HG02884 (cell line): ENCODE data around the gene EXOSC2.

Experiments
- ATAC-seq: cut with Tn5 transposase; IDR thresholded peaks from one replicate; pipeline ENCODE4 v1.9.1; 2021; ENCODE audit warnings: mild to moderate bottlenecking, moderate library complexity; ENCODE audit not compliant: unreplicated experiment

Gene EXOSC2

DNA sequence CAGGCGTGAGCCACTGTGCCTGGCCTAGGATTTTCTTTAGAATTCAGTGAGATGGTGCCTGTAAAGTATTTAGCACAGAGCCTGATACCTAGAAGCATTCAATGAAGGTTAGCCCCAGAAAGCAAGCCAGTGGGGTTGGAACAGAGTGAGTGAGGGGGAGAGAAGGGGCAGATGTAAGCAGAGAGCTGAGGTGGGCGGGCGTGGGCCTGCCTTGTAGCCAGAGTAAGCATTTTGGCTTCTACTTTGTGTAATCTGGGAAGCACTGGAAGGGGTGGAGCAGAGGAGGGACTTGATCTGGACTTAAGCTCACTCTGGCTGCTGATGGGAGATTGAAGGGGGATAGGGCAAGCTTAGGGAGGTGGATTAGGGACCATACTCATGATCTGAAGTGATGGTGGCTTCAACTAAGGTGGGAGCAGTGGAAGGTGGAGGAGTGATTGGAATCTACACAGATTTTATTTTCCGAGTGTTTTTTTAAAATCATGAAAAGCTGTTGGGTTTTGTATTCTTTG lies 2.6 kb downstream of the EXOSC2 start:
- no peak for ATAC-seq

DNA sequence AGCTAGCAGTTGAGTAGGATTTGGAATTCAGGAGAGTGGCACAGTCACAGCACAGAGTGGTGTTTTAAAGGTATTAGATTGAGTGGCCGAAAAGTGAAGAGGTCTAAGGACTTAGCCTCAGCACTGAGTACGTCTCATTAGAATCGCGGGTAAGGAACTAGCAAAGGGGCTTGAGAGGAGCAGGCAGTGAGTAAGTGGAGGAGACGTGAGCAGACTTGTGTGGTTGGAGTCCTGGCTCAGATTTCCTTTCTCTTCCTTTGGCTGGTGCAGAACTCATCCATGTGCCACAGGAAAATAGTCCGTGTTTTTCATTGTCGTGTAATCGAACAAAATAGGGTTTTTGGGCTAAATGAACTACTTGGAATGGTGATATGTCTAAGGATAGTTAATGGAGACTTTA lies 3.4 kb downstream of the EXOSC2 start:
- no peak for ATAC-seq

DNA sequence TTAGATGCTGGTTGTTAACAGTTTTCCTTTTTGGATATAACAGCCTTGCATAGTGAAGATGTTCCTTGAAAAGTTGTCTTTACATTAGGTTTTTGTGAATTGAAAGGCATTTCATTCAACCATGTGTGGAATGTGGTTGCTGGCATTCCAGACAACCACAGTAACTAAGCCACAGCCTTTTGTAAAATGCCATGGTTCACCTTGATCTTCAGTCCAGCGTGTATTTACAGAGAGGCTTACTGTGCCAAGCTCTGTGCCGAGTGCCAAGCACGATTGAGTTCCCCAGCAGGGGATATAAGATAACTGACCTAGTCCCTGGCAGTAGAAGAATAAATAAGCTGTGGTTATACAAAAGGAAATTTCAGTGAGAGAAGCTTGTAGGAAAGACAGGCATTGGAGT lies 4.9 kb downstream of the EXOSC2 start:
- no peak for ATAC-seq

DNA sequence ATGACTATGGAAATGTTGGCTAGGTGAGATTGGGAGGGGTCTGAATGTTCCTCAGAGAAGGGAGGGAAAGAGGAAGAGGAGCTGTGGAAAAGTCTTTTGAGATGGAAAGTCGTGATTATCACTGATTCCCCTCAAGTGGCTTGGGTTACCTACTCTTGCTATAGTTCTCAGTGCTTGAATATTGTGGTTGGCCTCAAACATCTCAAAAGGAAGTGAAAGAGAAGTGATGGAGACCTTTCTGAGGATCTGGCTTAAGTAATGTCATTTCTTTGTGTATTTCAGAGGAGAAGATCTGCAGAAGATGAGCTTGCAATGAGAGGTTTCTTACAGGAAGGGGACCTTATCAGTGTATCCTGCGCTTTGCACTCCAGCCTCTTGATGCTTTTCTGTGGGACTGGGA lies 5.5 kb downstream of the EXOSC2 start:
- ATAC-seq = no peak

DNA sequence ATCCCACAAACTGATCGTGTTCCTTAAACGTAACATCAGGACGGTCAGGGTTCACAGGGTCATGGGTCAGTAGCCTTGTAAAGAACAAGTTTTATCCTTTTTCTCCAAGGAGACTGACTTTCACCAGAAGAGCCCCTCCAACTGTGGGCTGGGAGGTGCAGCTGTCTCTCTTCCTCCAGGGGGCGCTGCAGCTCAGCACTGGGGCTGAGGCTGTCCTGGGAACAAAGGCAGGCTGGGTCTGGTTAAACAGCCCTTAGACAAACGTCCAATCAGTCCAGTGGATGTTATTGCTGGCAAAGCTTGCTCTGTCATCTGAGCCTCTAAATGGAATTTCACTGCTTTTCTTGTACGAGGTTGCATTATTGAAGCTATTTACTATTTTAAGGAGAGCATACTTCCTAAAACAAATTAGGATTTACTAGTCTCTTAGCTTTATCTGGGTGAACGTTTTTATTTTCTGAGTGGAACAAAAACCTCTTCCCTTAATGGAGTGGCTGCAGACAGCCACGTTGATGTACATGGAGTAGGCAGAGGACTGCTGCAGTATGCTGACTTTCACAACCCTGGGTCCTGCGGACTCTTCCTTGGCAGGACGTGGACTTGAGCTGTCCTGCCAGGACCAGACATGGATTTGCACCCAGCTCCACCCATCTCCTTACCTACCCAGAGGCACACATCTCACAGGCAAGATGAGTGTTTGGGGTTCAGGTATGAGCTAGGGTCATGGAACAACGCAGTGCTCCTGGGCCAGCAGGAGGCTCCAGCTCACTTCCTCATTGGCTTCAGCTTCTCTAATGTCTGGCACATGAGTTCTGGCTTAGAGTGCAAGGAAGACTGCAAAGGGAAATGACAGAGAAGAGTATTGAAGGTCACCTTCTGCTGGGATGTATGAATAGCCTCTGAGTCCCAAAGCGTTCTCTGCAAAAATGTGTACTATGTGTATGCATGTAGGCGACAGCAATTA lies 7.8 kb downstream of the EXOSC2 start:
- ATAC-seq = no peak

DNA sequence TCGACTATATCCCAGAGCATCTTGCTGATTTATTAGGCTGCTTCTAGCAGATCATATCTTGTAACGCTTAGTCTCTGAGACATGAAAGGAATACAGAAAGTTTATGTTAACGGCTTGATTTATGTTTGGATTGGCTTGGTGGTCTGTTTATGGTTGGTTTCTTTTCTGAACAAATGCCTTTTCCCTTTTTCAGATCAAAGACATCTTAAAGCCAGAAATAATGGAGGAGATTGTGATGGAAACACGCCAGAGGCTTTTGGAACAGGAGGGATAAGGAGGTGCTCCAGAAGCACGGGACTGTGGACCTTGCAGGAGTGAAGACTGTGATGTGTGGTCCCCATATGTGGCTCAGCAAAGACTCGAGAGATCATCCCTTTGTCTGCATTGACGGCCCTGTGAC lies 9.9 kb downstream of the EXOSC2 start:
- ATAC-seq = no peak

DNA sequence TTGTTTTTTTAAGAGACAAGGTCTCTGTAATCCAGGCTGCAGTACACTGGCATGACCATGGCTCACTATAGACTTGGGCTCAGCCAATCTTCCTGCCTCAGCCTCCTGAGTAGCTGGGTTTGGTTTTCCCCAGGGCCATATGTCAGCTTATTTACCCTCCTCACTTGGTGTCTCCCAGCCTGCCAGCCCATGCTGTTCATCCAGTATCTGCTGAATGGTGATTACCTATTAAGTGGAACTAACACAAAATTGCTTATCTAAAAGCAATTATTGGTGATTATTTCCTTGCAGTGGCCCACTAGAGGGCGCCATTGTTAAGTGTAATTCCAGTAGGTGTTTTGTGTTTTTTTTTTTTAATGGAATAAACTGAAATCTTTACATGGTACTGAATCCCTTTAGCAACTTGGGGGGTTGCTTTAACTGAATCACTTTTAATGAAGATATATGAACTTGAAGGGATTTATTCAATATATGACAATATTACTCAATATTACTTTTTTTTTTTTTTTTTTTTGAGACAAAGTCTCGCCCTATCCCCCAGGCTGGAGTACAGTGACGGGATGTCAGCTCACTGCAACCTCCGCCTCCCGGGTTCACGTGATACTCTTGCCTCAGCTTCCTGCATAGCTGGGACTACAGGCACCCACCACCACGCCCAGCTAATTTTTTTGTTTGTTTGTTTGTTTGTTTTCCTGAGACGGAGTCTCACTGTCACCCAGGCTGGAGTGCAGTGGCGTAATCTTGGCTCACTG lies 13.8 kb downstream of the EXOSC2 start:
- ATAC-seq = no peak

DNA sequence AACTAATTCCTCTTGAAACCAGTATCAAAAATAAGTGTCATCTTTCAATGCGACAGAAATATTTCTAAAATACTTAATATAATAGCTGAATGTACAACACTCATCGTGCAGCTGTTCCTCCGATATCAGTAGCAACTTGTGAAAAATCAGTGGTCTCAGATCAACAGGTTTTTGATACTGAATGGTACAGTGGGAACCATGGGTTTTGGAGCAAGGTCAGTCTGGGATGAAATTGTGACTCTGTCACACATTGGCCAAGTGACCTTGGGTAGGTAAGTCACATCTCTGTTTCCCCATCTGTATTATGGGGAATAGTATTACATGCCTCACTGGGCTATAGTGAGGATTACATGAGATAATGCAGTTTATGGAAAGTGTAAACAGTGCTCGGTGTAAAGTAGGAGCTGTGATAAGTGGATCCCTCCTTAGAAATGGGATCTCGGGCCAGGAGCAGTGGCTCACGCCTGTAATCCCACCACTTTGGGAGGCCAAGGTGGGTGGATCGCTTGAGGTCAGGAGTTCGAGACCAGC lies 17.3 kb downstream of the EXOSC2 start:
- ATAC-seq = no peak

DNA sequence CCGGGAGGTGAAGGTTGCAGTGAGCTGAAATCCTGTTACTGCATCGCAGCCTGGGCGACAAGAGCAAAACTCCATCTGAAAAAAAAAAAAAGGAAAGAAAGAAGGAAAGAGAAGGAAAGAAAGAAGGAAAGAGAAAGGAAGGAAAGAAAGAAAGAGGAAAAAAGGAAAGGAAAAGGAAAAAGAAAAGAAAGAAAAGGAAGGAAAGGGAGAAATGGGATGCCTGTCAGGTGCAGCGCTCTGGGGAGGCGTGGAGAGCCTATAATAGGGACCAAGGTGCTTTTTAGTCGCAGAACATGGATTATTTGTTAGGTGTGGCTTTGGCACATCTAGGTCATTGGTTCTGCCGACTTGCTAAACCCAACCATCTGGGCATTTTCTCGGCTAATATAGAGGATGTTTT lies 17.9 kb downstream of the EXOSC2 start:
- no peak for ATAC-seq

DNA sequence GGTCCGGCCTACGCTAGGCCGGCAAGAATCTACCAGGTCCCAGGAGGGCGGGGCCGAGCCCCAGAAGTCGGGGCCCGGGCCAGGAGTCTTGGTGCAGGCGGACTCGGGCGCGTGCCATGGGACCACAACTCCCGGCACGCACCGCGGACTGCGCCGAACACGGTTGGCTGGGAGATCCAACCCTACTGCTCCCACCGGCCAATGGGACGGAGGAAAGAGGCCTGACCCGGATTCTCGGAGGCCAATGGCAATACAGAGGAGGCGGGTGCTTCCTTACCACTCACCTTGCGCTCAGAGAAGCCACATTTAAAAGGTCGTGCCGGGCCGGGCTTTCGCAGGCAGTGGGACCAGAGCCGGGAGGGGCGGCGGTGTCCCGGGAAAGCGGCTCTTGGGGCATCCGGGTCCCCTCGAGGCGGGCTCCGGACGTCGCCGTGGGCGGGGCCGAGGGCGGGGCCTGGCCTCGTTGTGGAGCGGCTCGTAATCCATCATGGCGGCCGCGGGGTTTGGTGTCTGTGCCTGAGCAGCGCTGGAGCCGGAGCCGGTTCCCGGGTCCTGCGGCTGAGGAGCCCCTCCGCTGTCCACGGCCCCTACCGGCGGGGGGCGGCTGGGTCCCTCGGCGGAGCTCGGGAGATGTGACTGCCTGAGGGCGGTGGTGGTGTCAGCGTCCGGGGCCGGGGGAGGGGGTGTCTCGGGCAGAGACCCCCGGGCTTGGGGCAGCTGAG lies 19.1 kb downstream of the EXOSC2 start:
- peak; percentile 93 for ATAC-seq

DNA sequence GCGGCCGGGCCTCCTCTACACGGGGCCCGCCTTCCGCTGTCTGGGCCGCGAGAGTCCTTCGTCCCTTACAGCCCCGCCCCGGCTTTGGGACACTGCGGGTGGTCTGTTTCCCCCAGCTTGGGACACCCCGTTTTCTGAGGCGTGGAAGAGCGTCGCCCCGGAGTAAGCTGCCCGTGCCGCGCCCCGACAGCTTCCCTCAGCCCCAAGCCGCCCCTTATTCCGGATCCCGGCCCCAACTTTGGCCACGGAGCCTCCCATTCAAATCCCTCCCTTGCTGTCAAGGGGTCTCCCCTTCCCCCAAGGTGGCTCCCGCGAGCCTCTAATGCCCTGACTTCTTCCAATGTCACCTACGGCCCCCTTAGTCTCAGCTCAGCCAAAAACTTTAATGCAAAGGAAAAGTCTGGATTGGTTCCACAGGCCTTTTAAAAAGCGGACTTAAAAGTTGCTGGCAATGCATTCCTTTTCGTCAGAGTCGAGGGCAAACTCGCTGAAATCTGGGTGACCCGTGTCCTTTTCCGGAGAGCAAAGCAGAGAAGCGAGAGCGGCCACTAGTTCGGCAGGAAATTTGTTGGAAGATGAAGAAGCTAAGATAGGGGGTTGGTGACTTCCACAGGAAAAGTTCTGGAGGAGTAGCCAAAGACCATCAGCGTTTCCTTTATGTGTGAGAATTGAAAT lies 19.8 kb downstream of the EXOSC2 start:
- ATAC-seq = no peak

DNA sequence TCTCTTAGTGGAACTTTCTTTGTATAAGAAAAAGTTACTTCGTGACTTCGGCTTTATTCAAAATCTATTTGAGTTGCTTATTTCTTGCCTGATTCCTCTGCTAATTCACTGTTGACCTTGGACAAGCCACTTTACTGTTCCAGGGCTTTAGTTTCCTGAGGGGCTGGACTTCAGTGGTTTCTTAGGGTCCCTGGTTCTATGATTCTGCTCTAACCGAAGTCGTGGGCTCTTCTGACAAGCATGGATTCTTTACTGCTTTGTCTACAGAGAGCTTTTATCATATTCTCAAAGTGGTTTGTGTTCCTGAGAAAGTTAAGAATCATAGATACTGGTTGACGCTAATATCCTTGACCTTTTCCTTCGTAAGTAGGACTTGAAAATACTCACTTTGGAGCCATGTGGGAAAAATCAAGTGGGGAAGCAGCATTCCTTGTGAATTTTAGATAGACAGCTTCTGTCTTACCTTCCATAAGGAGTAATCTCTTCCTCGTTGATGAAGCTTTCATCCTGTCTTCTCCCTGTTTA lies 21.1 kb downstream of the EXOSC2 start:
- no peak for ATAC-seq

DNA sequence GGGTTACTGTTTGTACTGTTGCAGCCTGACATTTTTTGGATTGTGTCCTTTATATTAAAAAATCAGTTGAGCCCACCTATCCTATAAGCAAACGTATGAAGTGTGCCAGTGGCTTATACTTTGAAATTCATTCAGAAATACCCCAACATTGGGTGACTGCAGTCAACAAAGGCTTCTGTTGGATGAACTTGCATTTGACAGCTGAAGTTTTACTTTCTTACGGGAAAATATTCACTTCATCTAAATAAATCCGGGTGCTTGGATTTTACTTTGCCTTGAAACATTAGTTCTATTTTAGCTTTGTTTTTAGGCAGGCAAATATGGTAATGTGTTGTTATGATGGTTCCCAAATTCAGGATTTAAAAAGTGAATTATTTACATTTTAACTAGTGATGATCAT lies 21.7 kb downstream of the EXOSC2 start:
- no peak for ATAC-seq

DNA sequence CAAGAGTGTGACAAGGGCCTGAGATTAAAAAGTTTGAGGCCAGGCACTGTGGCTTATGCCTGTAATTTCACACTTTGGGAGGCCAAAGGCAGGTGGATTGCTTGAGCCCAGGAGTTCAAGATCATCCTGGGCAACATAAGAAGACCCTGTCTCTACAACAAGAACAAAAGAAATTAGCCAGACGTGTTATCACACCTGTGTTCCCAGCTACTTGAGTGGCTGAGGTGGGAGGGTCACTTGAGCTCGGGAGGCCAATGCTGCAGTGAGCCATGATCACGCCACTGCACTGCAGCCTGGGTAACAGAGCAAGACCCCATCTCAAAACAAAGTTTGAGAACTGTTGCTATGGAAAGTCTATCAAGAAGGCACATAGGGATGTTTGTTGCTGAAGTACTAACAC lies 25.0 kb downstream of the EXOSC2 start:
- no peak for ATAC-seq

DNA sequence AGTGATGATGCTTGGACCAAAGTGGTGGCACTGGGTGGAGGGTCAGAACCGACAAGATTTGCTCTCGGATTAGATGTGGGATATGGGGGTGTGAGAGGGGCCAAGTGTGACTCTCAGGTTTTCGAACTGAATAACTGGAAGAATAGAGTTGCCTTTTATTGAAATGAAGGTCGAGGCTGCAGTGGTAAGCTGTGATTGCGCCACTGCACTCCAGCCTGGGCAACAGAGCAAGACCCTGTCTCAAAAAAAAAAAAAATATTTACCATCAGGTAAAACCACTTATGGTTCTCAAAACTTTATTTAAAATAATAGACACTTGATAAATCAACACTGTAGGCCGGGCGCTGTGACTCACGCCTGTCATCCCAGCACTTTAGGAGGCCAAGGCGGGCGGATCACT lies 27.2 kb downstream of the EXOSC2 start:
- ATAC-seq = no peak

DNA sequence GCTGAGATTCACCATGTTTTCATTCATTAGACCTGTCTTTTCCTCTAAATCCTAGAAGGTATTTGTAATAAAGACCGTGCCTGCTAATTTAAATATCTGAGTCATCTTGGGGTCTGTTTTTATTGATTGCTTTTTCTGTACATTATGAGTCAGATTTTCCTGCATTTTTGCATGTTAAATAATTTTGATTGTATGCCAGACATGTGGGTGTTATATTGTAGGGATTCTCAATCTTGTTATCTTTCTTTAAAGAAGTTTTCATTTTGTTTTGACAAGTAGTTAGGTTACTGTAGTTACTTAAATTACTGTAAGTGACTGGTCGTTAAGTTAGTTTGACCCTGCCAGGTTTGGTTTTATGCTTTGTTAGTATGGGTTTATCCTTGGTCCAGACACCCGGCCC lies 35.1 kb downstream of the EXOSC2 start:
- ATAC-seq = no peak

DNA sequence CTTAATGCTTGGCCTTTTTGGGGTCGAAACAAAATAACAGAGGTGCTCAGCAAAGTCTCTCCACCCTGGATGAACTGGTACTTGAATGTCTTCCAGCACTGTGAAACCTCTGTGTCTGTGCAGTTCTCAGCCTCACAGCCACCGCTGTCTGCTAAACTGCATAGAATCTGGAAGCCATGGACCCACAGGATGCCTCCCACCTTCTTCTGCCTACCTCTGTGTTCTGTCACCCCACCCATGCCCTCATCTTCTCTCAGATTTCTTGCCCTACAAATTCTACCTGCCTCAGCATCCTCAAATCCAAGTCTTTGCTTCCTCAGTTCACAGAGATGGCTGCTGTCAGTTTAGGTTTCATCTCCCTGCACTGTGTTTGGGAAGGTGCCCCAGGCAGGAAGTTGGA lies 35.6 kb downstream of the EXOSC2 start:
- ATAC-seq = no peak

DNA sequence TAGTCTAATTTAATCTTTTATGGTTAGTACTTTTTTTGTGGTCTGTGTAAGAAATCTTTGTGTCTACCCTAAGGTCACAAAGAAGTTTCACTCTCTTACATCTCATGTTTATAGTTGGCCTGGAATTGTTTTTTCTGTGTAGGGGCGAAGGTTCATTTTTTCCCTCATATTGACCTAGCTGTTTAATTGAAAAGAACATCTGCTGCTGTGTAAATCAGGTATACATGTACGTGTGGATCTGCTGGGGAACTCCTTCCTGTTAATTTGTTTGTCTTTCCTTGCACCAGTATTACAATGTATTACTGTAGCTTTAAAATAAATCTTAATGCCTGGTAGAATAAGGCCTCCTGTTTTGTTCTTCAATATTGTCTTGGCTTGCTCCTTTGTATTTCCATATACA lies 37.8 kb downstream of the EXOSC2 start:
- ATAC-seq = no peak

DNA sequence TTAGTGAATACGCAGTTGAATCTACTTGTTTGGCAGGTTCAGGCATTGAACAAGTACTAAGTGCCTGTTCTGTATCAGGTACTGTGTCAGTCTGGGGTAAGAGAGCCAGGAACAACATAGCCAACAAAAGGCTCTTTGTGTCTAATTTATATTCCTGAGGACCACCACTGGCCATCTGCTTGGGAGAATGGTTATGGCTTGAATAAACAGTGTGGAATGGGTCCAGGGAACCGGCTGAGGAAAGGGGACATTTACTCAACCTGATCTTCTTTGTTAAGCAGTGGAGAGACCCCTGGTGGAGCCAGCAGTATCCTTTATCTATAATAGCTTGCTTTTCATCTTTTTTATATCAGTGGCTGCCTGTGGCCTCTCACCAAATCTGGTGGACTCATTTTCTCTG lies 38.6 kb downstream of the EXOSC2 start:
- no peak for ATAC-seq

DNA sequence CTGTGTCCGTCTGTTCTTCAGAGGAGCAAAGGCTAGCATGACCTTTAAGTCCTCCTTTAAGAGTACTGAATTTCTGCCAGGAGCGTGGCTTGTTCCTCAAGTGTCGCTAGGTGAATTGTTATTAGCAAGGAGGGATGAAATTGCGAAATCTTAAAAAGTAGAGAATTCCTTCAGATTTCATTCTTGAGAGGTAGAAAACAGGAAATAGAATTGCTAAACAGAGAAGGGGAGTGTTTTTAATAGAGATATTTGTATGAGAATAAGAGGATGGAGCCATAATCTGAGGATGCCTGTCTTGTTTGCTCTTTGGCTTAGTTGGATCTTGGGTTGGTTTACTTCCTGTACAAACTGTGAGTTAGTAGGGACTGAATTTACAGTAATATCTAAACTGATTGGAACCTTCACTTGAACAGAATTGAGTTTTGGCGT lies 39.2 kb downstream of the EXOSC2 start:
- no peak for ATAC-seq
